HPDE6-E6E7 (cell line): ENCODE results near the gene TNFRSF14.
"Not testable (repeated sequence)": the region's sequence is repeated elsewhere in the genome, so short reads cannot be mapped to it uniquely, and the experiment has no call there.

Experiments used
- DNase-seq: peaks from one replicate; pipeline ENCODE4 v3.0.0; 2011; ENCODE audit warnings: missing footprints; ENCODE audit errors: extremely low spot score

Gene TNFRSF14

DNA sequence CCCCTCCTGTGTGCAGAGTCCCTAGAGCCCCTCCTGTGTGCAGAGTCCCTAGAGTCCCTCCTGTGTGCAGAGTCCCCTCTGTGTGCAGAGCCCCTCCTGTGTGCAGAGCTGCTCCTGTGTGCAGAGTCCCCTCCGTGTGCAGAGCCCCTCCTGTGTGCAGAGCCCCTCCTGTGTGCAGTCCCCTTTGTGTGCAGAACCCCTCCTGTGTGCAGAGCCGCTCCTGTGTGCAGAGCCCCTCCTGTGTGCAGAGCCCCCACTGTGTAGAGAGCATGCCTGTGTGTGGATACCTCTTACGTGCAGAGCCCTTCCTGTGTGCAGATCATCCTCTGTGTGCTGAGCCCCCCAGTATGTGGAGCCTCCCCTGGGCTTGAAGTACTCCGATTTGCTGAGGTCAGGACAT is 17.8 kb upstream of the TNFRSF14 start:
- DNase-seq, result no peak

DNA sequence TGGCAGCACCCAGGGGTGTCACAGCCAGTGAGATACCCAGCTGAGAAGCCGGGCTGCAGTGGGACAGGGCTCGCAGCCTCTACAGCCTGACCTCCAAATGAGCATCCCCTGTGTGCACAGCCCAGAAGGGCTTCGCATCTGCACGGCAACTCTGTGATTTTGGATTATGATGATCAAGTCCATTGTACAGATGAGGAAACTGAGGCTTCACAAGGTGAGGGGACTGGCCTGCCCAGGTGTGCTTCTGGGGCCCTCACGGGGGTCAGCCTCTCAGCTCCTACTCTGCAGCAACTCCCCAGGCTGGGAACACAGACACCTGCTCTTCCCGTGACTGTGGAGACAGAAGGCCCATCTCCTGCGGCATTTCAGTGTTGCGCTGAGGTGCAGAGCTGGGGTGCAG is 17.3 kb upstream of the TNFRSF14 start:
- no peak for DNase-seq

- DNase-seq, result no peak
Measured at GRCh38 chr1:2539312-2539907, 16.8 kb upstream of the TNFRSF14 start.

DNA sequence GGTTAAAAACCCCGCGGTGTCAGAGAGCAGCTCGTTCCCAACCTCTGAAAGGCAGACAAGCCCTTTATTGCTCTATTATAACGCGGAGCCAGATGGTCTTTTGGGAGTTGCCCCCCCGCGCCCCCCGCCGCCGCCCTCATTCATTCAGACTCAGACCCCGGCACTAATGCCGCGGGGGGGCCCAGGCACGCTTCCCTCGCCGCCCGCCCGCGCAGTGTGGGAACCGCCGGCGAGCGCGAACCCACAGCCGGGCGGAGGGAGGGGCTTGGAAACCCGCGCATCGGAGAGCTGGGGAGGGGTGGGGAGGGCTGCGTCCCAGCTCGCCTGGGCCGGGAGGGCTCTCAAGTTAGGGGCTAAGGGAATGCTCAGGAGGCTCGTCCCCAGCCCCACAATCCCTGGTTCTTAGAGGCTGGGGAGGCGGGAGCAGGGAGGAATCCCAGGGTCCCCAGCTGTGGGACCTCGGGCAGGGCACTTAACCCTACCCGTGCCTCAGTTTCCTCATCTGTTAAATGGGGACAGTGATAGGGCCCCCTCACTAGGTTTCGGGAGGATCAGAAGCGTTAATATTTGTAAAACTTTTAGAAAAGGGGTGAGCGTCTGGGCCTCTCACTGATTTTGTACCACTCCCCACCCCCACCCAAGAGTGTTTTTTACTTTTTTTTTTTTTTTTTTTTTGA is 15.2 kb upstream of the TNFRSF14 start:
- no peak for DNase-seq

DNA sequence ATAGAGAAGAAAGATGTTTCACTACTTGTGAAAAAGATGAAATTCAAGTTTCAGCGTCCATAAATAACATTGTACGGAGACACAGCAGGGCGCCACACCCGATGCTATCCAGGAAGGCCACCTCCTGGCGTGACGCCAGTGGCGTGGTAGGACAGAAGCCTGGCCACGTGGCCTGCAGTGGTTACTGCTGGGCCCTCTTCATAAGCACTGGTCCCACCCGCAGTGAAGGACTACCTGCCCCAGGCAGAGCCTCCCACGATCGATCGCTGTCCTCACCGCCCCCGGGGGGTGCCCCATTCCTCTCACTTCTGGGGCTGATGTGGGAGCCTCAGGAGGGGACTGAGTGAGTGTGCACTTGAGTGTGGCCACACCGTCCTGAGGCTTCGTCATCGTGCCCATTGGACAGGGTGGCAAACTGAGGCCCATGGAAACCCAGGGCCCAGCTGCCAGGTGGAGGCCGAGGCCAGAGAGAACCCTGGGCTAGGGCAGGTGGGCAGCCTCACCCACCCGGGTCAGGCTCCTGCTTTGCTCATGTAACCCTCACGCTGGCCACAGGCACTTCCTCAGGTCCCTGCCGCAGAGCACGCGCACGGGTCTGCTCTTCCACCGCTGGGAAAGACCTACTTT is 14.4 kb upstream of the TNFRSF14 start:
- no peak for DNase-seq

- no peak for DNase-seq
Measured at GRCh38 chr1:2542246-2542915, 13.8 kb upstream of the TNFRSF14 start.

DNA sequence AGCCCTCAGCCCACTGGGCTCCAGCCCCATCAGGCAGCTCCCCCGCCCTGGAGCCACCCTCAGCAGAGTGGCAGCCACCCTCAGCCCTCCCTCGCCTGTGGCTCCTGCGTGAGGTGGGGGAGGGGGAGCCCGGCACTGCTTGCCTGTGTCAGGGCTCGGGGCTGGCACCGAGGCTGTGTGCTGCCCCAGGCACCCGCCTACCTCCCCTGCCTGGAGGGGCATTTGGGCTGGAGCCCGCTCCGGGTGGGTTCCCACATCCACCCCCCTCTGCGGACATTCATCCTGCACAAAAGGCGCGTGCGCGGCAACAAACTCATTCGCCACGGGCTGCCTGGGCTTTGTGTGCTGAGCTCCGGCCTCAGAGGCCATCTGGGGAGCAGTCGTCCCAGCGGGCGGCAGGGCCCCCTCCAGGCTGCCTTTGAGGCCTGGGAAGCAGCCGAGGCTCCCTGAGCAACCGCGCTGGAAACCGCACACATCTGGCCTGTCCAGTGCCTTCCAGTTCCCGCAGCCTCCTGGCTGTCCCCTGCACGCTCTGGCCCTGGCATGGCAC is 12.6 kb upstream of the TNFRSF14 start:
- no peak for DNase-seq

DNA sequence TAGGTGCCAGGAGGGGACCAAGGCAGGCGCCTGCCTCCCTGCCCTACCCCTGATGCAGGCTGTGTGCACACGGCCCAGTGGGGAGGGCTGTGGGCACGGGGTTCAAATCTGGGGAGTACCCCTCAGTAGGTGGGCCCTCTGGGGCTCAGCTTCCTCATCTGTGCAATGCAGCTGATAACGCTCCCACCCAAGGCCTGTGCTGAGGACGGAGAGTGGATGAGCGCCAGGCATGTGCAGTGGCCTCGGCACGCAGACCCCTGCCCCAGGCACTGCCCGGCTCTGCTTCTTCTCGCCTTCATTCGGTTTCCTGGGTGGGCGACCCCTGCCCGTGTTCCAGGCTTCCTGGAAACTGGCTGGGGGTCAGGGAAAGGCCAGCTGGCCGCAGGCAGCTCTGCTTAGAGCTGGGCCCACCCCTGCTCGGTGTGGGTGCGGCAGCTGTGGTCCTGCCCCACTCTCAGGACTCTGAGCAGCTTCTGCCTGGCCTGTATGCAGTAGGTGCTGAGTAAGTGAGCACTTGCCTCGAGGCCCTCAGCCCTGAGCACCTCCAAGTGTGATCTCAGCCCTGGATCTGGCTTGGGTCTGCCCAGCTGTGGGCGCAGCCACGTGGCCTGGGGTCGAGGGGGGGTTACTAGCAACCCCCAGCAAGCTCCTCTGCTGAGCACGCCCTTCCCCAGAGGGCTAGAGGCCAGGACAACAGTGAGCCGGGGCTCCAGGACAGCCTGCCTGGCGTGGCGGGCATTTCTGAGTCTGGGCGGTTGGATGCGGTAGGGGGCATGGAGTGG is 11.9 kb upstream of the TNFRSF14 start:
- DNase-seq, result no peak

DNA sequence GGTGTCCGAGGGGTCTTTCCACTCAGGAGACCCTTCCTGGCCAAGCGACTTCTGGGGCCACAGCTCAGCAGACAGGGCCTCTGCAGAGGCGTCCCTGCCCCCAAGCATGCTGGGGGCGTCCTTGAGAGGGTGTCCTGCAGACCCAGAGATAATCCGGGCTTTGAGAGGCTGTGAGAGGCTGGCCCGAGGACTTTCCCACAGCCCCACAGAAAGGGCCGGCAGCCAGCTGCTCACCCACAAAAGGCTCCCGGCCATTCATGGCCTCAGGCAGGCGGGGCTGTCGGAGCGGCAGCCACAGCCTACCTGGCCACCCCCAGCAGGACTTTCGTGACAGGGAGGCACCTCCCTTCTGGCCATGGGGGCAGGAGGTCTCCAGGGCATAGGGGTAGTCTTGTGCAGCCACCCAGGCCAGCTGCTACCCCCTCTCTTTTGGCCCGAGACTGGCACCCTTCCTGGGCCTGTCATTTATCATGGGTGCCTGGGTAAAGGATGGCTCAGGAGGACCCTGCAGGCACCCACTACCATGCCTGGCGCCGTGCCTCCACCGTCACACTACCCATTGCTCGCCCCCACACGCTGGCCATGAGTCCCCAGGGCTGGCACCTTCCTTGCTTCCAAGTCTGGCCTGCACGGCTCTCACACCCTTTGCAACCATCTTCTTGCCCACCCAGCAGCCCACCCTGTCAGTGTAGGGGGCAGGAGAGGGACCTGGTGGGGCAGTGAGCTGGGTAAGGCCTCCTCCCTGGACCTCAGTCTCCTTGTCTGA is 11.1 kb upstream of the TNFRSF14 start:
- DNase-seq, result no peak

- DNase-seq, result peak; percentile 83
Measured at GRCh38 chr1:2545754-2546514, 10.2 kb upstream of the TNFRSF14 start.

DNA sequence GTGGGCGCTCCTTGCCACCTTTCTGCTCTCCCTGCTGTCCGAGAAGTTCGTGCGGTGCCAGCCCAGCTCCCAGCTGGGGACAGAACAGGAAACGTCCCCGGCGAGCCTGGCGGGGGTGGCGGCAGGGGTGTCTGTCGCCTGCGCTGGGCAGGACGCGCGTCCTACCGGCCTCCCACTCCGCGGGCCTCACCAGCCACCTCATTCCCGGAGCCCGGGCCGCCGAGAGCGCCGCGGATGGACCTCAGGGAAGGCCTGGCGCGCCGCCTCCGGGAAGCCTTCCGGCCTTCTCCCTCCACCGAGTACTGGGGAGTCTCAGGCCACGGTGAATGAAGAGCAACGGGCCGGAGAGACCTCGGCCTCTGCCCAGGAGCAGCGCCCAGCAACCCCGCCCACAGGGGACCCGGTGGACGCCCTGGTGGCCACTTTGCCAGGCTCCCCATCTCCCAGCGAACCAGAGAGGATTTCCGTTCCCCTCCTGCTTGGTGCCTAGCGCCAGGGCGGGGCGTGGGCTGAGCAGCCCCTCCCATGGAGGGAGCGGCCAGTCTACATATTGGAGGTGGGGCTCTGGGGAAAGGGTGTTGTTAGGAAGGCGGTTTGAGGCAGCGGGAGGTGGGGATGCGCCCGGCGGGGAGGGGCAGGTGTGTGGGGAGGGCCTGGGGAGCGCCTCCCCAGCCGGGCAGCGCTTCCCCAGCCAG is 9.5 kb upstream of the TNFRSF14 start:
- DNase-seq, result peak; percentile 84

- DNase-seq, result no peak
Measured at GRCh38 chr1:2547210-2548067, 8.7 kb upstream of the TNFRSF14 start.

- no peak for DNase-seq
Measured at GRCh38 chr1:2548068-2548589, 8.0 kb upstream of the TNFRSF14 start.

DNA sequence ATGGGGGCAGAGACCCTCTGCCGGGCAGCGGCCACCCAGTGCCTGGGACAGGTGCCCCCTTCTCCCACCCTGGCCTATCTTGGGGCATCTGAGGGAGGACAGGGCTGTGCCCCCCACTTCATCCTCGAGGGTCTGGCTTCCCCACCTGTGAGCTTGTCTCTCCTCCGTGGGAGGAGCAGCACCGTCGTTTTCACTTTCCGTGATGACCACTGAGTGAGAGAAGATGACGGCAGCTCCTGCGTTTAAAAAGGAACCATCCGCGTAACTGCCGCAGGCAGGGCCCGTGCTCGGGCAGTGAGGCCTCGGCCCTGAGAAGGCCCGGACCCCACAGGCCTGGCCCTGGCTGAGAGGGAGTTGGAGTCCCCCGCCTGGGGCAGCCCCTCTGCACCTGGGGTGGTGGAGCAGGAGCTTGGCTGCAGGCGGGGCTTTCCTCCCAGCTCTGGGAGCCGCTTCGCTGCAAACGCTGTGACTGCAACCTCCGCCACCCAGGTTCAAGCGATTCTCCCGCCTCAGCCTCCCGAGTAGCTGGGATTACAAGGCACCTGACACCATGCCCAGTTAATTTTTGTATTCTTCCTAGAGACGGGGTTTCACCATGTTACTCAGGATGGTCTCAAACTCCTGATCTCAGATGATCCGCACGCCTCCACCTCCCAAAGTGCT is 6.7 kb upstream of the TNFRSF14 start:
- DNase-seq, result not testable (repeated sequence)

- DNase-seq, result not testable (repeated sequence)
Measured at GRCh38 chr1:2550309-2550861, 5.8 kb upstream of the TNFRSF14 start.

- not testable (repeated sequence) for DNase-seq
Measured at GRCh38 chr1:2551544-2551943, 4.6 kb upstream of the TNFRSF14 start.

DNA sequence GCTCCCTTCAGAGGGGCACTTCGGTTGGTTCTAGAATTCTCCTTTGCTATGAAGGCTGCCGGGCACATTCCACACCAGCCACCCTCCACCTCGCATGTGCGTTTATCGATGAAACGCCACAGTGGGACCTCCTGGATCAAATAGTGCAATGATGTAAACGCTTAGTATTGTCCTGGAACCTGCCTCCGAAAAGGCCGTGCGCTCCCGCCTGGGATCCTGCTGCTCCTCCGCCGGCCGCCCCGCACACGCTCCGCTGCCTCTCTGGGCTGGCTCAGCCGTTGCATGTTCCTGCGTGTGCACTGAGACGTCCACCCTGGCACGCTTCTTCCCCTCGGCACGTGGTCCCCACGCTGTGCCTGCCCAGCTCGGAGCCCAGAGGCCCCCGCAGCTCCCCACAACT is 4.0 kb upstream of the TNFRSF14 start:
- DNase-seq, result no peak
